Transverse colon (tissue), 4 donors: ENCODE results near the gene LARGE1. TPM values are rescaled to one million over a fixed set of nuclear protein-coding genes. Genes with fewer than 3 reads are reported as not detected.

Experiments used
- DNase-seq: peaks from one replicate; pipeline ENCODE4 v3.0.0-alpha.2; 2019
- H3K27ac ChIP-seq, 4 donors: fragments of 200-600 bp; sonication (generic); 2 replicates each; pipeline ENCODE4 v1.5.1; 2016 to 2018; ENCODE audit warnings: inconsistent platforms in 4 of 4
- H3K27me3 ChIP-seq: fragments of 200-600 bp; sonication (generic); 2 replicates; pipeline ENCODE4 v1.5.1; 2017; ENCODE audit warnings: inconsistent platforms
- H3K36me3 ChIP-seq, 4 donors: fragments of 200-600 bp; sonication (generic); 2 replicates each; pipeline ENCODE4 v1.5.1; 2017 to 2019; ENCODE audit warnings: inconsistent platforms in 4 of 4
- H3K4me1 ChIP-seq, 4 donors: fragments of 200-600 bp; sonication (generic); 2 replicates each; pipeline ENCODE4 v1.5.1; 2017 to 2020; ENCODE audit warnings: inconsistent platforms in 4 of 4
- H3K4me3 ChIP-seq, 4 donors: fragments of 200-600 bp; sonication (generic); 1 replicate in 1 of 4; 2 replicates in 3 of 4; pipeline versions ENCODE4 v1.5.1 to v1.6.1; 2017 to 2019; ENCODE audit warnings: inconsistent platforms in 4 of 4
- H3K9me3 ChIP-seq, 2 donors: fragments of 200-600 bp; sonication (generic); 2 replicates each; pipeline ENCODE4 v1.5.1; 2017 to 2019; ENCODE audit warnings: inconsistent platforms in 2 of 2
- EP300 ChIP-seq: sonication (generic); formaldehyde crosslinking; IDR thresholded peaks from one replicate; pipeline ENCODE4 v1.6.1; 2017; ENCODE audit warnings: antibody characterized with exemption, low read depth
- POLR2A ChIP-seq: fragments of 450-650 bp; IDR thresholded peaks from one replicate; pipeline ENCODE4 v1.6.1; 2016; ENCODE audit warnings: antibody characterized with exemption, mild to moderate bottlenecking, moderate library complexity
- POLR2AphosphoS5 ChIP-seq, 3 donors: sonication (generic); formaldehyde crosslinking; IDR thresholded peaks; one replicate each; pipeline ENCODE4 v1.6.1; 2016; ENCODE audit warnings: antibody characterized with exemption in 3 of 3
- WGBS, 2 donors: methylation state at CpG; one replicate each; pipeline ENCODE4 v1.1.5; 2018; ENCODE audit warnings: low coverage in 1 of 2; 5-methylcytosine and 5-hydroxymethylcytosine counted together
- in situ Hi-C, 4 donors: fragments of 200-750 bp; cut with MboI; loops; one replicate each; pipeline versions ENCODE4 v1.15.0 to v1.15.1; 2017; ENCODE audit warnings: low sequenced_read_pairs in 3 of 4, low pct_ligation_motif_present in 1 of 4, low pct_unique_long_range_greater_than_20kb in 1 of 4
- intact Hi-C: fragments of 100-400 bp; cut with DNase I; formaldehyde crosslinking; loops from one replicate; pipeline ENCODE4 v1.15.1; 2023; ENCODE audit warnings: low total_unique reads
- total RNA-seq, 4 donors: library from RNA; depleted of rRNA; stranded (reverse); fragments of >200 nt; gene quantifications; one replicate each; pipeline ENCODE4 v1.1.0, GENCODE V29; 2016
- TF ChIP-seq, protein P1 (sequence below), 5 experiments: fragments of 200-600 bp in 3 of 5; fragments of 450-650 bp in 2 of 5; sonication (generic) in 3 of 5; IDR thresholded peaks; 1 replicate in 2 of 5; 2 replicates in 3 of 5; pipeline ENCODE4 v1.5.1; 2016 to 2017; ENCODE audit warnings: antibody characterized with exemption in 5 of 5, inconsistent platforms in 3 of 5, mild to moderate bottlenecking in 2 of 5, moderate library complexity in 1 of 5

Gene LARGE1
- total RNA-seq, 4 donors from 2014 or later: 46.5 to 304 (median 80.5) TPM

DNA sequence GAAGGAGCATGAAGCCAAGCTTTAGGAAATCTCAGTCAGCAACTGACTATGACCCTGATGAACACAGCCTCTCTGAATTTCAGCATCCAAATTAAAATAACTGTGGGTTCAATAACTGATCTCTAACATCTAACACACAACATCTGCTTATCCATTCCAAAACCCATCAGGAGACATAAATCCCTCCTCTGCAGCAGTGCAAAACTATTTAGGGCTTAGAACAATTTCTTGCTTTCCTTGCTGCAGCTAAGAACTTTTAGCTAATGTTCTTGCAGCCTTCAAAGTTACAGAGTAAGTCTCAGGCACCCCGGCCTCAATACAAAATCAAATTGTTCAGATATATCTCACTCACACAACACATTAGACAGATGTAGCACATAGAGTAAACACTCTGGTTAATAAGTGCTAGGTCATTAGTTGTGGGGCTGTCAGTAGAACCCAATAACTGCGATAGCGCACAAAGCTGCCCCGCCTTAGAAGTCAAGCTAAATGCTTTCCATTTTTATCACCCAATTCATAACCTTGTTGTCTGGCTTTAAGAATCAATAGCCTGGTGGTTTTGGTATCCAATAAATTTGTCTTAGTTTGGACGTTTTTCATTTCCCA lies 139.6 kb downstream of the LARGE1 start:
- no peaks in the 10 kb centered on the region for H3K36me3 ChIP-seq
- H3K9me3 ChIP-seq: no peaks in the 10 kb centered on the region
- no peaks in the 10 kb centered on the region for H3K27me3 ChIP-seq
- TF ChIP-seq POLR2A (no peak), EP300 (no peak), POLR2AphosphoS5 (IDR thresholded peaks at IDR 0.05) (no peak)
- TF ChIP-seq, protein P1, sequence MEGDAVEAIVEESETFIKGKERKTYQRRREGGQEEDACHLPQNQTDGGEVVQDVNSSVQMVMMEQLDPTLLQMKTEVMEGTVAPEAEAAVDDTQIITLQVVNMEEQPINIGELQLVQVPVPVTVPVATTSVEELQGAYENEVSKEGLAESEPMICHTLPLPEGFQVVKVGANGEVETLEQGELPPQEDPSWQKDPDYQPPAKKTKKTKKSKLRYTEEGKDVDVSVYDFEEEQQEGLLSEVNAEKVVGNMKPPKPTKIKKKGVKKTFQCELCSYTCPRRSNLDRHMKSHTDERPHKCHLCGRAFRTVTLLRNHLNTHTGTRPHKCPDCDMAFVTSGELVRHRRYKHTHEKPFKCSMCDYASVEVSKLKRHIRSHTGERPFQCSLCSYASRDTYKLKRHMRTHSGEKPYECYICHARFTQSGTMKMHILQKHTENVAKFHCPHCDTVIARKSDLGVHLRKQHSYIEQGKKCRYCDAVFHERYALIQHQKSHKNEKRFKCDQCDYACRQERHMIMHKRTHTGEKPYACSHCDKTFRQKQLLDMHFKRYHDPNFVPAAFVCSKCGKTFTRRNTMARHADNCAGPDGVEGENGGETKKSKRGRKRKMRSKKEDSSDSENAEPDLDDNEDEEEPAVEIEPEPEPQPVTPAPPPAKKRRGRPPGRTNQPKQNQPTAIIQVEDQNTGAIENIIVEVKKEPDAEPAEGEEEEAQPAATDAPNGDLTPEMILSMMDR (IDR thresholded peaks at IDR 0.05): no peak
- 48 to 55% methylated on average over 5 of the region's 5 CpGs for WGBS, 2 donors
- no peak overlapping the region for H3K27ac ChIP-seq
- no peak overlapping the region for H3K4me3 ChIP-seq
- in situ Hi-C loops: no loop called here
- peaks cover 5 to 29% (median 18%) of the 10 kb centered on the region in 4 donors for H3K4me1 ChIP-seq
- no peak for DNase-seq
- intact Hi-C loops: no loop called here

- in situ Hi-C loops (no loop called here), intact Hi-C loops (loop anchor here (10.0 kb wide), 1 partner anchor 94 kb away; no protein-coding TSS in a partner anchor)
- TF ChIP-seq EP300 (no peak), POLR2AphosphoS5 (IDR thresholded peaks at IDR 0.05) (no peak)
- Histone ChIP-seq H3K9me3 (no peaks in the 10 kb centered on the region), H3K4me3 (no peak overlapping the region), H3K27me3 (no peaks in the 10 kb centered on the region), H3K36me3 (no peaks in the 10 kb centered on the region), H3K4me1 (peaks cover 0 to 26% (median 17%) of the 10 kb centered on the region in 4 donors), H3K27ac (no peak overlapping the region)
- DNase-seq: no peak
- WGBS, 2 donors: 75% methylated on average over 3 of the region's 3 CpGs; no CpG with 5 or more reads in 1 of the 2 donors
These were observed 141.0 kb downstream of the LARGE1 start for GRCh38 chr22:33779243-33779642.

- no peak for TF ChIP-seq EP300
- TF ChIP-seq POLR2AphosphoS5 (IDR thresholded peaks at IDR 0.05): no peak
- TF ChIP-seq POLR2A: no peak
- TF ChIP-seq, protein P1 (IDR thresholded peaks at IDR 0.05): no peak
- in situ Hi-C loops (no loop called here), intact Hi-C loops (loop anchor here (10.0 kb wide), 1 partner anchor 92 kb away; no protein-coding TSS in a partner anchor)
- Histone ChIP-seq H3K36me3 (no peaks in the 10 kb centered on the region), H3K27ac (no peak overlapping the region), H3K9me3 (no peaks in the 10 kb centered on the region), H3K27me3 (no peaks in the 10 kb centered on the region), H3K4me3 (no peak overlapping the region), H3K4me1 (peaks cover 0 to 19% (median 17%) of the 10 kb centered on the region in 4 donors)
- WGBS, 2 donors: 82 to 100% methylated on average over 7 of the region's 7 CpGs
- DNase-seq: no peak
These were observed 143.8 kb downstream of the LARGE1 start for GRCh38 chr22:33776491-33776890.

DNA sequence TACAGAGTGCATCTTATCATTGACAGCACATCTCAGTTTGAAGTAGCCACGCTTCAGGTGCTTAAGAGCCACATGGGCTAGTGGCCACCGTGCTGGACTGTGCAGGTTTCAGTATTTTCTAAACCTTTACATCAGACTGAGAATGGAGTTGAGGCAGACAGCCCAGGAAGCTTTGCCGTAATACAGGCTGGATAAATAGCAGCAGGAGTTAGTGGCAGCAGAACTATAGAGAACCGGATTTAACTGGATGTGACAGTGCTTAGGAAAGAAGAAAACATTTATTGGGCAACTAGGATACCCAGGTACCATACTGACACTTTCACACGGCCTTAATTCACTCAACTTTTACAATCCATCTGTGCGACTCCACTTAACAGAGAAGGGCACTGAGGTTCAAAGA lies 145.5 kb downstream of the LARGE1 start:
- in situ Hi-C loops (no loop called here), intact Hi-C loops (loop anchor here (10.0 kb wide), 1 partner anchor 90 kb away; no protein-coding TSS in a partner anchor)
- Histone ChIP-seq H3K36me3 (no peaks in the 10 kb centered on the region), H3K4me1 (peaks cover 0 to 10% (median 5%) of the 10 kb centered on the region in 4 donors), H3K4me3 (no peak overlapping the region), H3K9me3 (no peaks in the 10 kb centered on the region), H3K27me3 (no peaks in the 10 kb centered on the region), H3K27ac (no peak overlapping the region)
- WGBS, 2 donors: 67 to 70% methylated on average over 3 to 6 of the region's 6 CpGs
- TF ChIP-seq EP300 (no peak), POLR2AphosphoS5 (IDR thresholded peaks at IDR 0.05) (no peak), POLR2A (no peak)
- TF ChIP-seq, protein P1 (IDR thresholded peaks at IDR 0.05): no peak
- no peak for DNase-seq
